GM18873 (cell line): Measurements from ENCODE around the gene ALPI.

Experiments used
- ATAC-seq: cut with Tn5 transposase; IDR thresholded peaks from one replicate; pipeline ENCODE4 v1.9.1; 2021; ENCODE audit warnings: mild to moderate bottlenecking, moderate library complexity, moderate number of reproducible peaks; ENCODE audit not compliant: unreplicated experiment, low FRiP score

Gene ALPI

DNA sequence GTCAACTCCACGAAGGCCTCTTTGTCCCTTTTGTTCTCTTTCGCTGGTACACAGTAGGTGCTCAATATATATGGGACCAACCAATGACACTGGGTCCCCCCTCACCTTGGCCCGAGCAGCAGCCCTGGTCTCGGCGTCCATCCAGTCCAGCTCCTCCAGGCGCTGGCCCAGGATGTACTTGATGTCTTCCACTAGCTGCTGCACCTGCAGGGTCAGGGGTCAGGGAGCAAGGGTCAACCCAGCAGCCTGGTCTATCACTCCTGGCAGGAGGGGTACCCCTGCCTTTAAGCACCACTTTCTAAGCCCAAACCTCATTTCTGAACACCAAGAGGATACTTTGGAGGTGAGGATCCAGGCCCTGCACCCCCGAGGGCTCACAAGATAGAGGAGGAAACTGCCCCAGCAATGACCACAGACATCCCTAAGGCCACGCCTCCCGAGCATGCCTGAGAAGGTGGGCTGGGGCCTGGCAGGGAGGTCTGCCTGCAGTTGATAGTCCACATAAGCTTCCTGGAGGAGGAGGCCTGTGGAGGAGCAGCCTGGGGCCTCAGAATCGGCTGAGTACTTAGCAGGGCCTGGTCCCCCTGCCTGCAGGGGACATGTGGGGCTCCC is 27.5 kb downstream of the ALPI start:
- no peak for ATAC-seq

GRCh38 chr2:232483923-232484627 is 28.1 kb downstream of the ALPI start:
- ATAC-seq, result no peak

GRCh38 chr2:232484628-232485347 is 28.8 kb downstream of the ALPI start:
- ATAC-seq, result no peak

DNA sequence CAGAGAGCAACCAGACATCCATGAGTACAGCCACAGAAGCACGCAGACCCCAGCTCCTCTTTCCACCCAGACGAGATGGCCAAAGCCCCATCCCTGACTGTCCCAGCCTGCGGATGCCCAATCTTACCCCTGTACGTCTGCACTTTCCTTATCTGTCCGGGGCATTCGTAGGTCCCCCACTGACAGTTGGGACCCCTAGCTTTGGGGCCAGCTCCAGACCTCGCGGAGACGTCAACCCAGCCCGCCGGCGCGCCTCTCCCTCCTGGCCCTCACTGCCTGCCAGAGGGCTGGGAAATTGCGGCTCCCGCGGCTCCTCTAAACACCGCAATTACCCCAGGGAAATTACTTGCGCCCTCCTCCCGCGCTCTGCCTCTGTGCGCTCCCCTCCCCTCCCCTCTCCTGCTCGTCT is 29.4 kb downstream of the ALPI start:
- no peak for ATAC-seq

- ATAC-seq, result no peak
These were observed 30.0 kb downstream of the ALPI start for GRCh38 chr2:232485757-232486557.

DNA sequence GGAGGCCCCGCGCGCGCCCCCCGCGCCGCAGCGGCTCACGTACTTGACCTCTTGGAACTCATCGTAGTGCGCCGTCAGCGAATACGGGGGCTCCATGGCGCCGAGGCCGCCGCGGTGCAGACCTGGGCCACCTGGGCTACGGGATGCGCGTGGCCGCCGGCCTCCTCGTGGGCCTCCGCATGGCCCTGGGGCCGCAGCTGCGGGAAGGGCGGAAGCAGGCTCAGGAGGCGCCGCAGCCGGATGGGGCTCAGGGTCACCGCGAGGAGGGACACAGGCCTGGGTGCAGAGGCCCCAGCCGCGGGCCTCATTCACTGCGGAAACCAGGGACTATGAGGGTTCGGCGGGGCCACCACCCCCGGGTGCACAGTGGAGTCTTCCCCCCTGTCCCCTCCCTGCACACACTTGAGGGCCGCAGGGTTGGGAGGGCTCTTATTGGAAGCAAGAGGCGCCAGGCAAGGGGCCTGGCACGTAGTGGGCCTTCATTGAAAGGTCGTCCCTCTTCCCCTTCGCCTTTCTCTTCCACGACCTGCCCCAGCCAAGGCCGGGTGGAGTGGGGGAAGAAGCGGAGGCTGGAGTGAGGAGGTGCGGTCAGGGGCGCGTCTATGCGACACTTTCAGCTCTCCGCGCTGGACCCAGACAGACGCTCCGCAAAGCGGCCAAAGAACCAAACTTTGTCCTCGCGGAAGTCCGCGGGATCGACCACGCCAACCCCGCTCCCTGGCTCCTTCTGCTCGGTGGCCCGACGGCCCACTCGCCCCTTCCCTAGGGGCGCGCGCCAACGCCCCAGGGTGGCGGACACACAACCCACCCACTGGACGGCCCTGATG is 30.8 kb downstream of the ALPI start:
- no peak for ATAC-seq

- ATAC-seq, result no peak
These were observed 31.6 kb downstream of the ALPI start, which contains the start of gene ECEL1 for GRCh38 chr2:232487385-232488096. Gene ECEL1, minus strand, starts transcription at chr2:232487834. Its CDS starts 1,181 bp downstream, at chr2:232486653.

DNA sequence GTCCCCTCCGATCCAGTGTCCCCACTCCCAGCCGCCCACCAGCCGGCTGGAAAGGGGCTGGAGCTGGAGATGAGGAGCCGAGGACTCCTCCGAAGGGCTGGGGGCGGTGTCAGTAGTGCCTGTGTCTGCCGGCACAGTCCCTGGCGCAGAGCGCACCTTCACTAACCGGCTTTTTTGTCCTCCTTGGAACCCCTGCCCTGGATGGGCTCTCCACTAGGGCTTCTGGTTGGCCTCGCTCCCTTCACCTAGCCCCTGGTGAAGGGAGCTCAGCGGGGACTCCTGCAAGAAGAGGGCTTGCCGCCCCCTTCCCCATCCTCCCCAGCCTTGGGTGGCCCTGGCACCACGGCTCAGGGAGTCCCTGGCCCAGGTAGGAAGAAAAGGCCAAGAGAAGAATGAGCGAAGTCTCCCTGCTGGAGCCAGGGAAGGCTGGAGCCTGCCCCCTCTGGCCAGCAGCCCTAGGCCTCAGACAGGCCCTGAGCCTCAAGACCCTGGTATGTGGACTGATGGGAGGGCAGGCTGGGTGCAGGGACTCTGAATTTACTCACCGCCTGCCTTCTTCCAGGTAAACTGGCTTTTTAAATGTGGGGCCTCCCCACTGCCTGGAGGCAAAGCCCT is 32.3 kb downstream of the ALPI start:
- no peak for ATAC-seq

DNA sequence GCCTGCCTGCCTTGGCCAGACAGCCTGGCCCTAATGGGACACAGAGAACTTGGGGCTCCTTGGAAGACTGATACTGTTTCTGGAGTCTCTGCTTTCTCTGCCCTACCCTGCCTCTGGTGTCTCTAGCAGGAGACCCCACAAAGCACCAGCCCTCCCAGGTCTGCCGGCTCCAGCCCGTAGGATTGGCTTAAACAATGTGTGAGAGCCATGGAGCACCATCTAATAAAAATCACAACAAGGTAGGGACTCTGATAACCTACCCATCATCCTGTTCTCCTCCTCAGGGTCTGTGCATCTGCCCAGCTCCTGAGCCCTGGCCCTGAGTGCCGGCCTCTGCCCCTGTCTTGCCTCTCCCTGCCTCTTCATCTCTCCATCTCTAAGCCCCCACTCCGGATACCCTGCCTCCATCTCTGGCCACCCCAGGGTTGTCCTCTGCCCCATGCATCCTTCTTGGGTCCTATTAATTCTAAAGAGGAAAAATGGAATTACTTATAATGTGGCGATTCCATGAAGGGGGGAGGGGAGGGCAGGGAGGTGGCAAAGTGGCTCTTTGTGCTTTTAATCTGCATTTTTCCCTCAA is 32.9 kb downstream of the ALPI start:
- no peak for ATAC-seq

DNA sequence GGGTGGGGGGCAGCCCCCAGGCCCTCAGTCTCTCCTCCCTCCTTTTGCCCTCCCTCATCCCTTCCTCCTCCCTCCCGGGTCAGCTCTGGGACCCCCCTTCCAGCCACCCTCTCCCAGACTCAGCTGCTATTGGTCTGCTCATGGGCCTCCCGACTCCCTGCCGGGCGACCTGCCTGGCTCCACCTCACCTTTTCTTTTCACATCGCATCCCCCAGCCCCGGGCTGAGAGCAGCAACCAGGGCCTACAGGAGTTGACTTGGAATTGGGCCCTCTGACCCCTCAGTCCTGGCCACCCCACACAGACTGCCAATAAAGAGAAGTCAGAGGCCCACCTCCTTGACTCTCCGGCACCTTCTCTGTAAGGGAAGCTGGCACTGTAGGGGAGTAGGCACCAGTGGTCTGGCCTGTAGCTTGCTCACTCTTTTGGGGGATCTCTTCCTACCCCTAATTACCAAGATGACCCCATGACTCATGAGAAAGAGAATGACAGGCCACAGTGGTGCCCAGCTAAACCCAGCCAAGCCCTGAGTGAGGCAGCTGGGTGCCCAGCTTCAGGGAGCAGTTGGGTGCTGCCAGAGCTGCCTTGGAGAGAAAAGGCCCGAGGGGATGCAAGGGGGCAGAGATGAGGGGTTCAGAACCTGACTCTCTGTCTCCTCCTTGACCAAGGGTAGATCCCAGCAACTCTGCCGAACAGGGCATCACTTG is 33.7 kb downstream of the ALPI start:
- no peak for ATAC-seq

GRCh38 chr2:232490221-232491138 is 34.5 kb downstream of the ALPI start:
- no peak for ATAC-seq

DNA sequence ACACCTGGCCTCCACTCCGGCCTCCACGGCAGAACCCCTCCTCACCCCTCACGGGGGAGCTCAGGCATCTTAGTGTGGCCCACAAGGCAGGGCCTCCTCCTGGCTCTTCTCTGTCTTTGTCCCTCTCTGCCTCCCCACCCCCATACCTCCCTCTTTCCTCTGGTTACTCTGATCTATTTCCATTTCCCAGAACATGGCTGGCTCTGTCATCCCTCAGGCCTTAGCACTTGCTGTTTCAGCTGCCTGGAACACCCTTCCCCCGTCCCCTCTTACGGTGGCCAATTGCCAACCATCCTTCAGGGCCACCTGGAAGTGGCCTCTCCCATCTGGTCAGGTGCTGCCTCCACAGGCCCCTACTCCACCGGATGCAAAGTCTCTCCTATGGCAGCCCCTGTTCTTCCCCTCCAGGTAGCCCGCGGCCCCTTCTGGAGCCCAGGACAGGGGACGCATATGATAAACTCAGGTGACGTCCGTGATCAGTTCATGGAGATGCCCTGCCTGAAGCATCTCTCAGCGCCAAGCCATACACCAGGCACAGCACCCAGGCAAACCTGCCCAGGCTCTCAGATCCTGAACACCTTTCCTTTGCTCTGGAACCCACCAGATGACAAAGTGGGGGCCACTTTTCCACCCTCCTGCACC is 35.3 kb downstream of the ALPI start:
- ATAC-seq, result no peak

DNA sequence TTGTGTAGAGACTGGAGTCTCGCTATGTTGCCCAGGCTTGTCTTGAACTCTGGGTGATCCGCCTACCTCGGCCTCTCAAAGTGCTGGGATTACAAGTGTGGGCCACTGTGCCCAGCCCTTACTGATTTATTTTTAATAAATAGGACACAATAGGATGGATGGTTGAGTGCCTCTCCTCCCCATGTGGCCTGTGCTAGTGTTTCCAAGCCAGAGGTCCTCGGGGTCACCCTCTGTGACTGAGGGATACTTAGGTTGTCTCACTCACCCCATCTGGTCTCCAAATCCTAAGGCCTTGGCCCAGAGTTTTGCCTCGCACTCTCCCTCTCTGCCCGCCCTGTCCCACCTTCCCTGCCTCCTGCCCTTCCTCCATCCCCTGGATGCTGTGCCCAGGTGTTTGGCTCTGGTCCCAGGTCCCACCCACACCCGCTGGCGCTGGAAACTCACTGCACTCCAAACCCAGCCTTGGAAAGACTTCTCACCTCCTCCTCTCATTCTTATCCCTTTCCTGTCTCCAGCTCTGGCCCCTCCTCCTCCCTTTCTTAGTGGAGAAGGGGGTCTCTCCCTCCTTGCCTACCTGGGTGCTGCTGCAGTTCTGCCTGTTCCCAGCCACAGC is 36.4 kb downstream of the ALPI start:
- ATAC-seq, result no peak

DNA sequence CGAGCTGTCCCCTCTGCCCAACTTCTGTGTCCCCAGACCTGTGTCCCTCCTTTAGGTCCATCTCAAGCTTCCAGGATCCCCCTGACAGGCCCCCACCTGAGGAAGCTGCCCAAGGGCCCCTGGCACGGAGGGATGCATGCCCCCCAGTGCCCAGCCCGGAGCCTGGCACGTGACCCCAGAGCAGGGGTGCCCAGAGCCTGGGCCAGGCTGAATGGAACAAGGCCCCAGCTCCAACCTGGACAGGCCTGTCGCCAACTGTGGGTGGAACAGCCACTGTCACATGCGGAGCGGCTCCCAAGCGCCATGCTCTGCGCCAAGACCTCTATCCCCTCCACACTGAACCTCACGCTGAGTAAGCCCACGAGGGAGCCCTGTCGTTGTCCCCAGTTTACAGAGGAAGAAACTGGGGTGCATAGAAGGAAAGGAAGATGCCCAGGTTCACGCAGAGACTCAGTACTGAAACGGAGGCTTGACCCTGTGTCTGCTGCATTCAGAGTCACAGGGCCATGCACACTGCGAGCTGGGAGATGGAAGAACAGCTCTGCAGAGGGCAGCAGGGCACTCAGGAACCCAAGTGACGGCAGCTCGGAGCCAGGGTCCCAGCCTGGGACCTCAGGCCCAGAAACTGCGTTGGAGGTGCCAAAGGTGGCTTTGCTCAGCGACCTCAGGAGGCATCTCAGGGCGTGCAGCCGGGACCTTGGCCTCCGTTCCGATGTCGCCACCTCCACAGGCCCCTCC is 37.2 kb downstream of the ALPI start:
- ATAC-seq, result no peak

GRCh38 chr2:232493701-232494474 is 37.9 kb downstream of the ALPI start:
- no peak for ATAC-seq
